ENCODE data around the gene THRA.

THRA gene

GRCh38 chr17:40103071-40103661 is 40.4 kb downstream of the THRA start:
- no peak overlapping the region for H3K4me3 ChIP-seq (ENCODE audit: low read depth, low read length)
- TF ChIP-seq CTCF (IDR thresholded peaks at IDR 0.05; ENCODE audit: borderline replicate concordance, insufficient read depth, low read depth, low read length), result no peak

- H3K4me3 ChIP-seq (ENCODE audit: low read depth, low read length), result no peak overlapping the region
- TF ChIP-seq CTCF (IDR thresholded peaks at IDR 0.05; ENCODE audit: borderline replicate concordance, insufficient read depth, low read depth, low read length), result no peak
Measured at GRCh38 chr17:40103688-40104087, 40.9 kb downstream of the THRA start.

GRCh38 chr17:40104594-40105486 is 42.1 kb downstream of the THRA start:
- TF ChIP-seq CTCF (IDR thresholded peaks at IDR 0.05; ENCODE audit: borderline replicate concordance, insufficient read depth, low read depth, low read length), result no peak
- H3K4me3 ChIP-seq (ENCODE audit: low read depth, low read length), result no peak overlapping the region

GRCh38 chr17:40105861-40106759 is 43.3 kb downstream of the THRA start:
- no peak for TF ChIP-seq CTCF (IDR thresholded peaks at IDR 0.05; ENCODE audit: borderline replicate concordance, insufficient read depth, low read depth, low read length)
- H3K4me3 ChIP-seq (ENCODE audit: low read depth, low read length), result no peak overlapping the region

- H3K4me3 ChIP-seq (ENCODE audit: low read depth, low read length), result no peak overlapping the region
- no peak for TF ChIP-seq CTCF (IDR thresholded peaks at IDR 0.05; ENCODE audit: borderline replicate concordance, insufficient read depth, low read depth, low read length)
Measured at GRCh38 chr17:40106760-40107521, 44.2 kb downstream of the THRA start.

GRCh38 chr17:40107522-40108174 is 44.9 kb downstream of the THRA start:
- H3K4me3 ChIP-seq (ENCODE audit: low read depth, low read length), result no peak overlapping the region
- TF ChIP-seq CTCF (IDR thresholded peaks at IDR 0.05; ENCODE audit: borderline replicate concordance, insufficient read depth, low read depth, low read length), result no peak

Data from GM12875 (cell line).